ENCODE measurements around the gene PLIN4. TPM values are rescaled to one million over a fixed set of nuclear protein-coding genes. Genes with fewer than 3 reads are reported as not detected.

PLIN4 gene
- total RNA-seq, 4 donors from 2014 or later, result 1.4 to 6.7 (median 2.4) TPM

- 40 to 70% methylated on average over 5 to 11 of the region's 13 CpGs for WGBS, 2 donors
- intact Hi-C loops (cut with DNase I), result no loop called here
- H3K4me1 ChIP-seq, result peaks cover 0 to 23% (median 8%) of the 10 kb centered on the region in 3 donors
- DNase-seq, result no peak
- peak within 1 kb of the TSS; percentile 1 to 60 (median 28) for H3K4me3 ChIP-seq
- no peaks in the 10 kb centered on the region for H3K36me3 ChIP-seq
- H3K27me3 ChIP-seq, result peaks cover 0 to 7% (median 0%) of the 10 kb centered on the region in 4 donors
- no peaks in the 10 kb centered on the region for H3K9me3 ChIP-seq
- H3K27ac ChIP-seq, result peak within 1 kb of the TSS in 3 of 4 donors; percentile 23 to 82 (median 68)
- no peak for TF ChIP-seq CTCF (IDR thresholded peaks at IDR 0.05)
- TF ChIP-seq POLR2A (IDR thresholded peaks at IDR 0.05), result no peak
Observed at GRCh38 chr19:4559569-4559968, 41.3 kb upstream of the PLIN4 start, which contains the start of gene SEMA6B. SEMA6B (minus strand) TSS chr19:4559684; CDS start chr19:4558457, 1,227 bp downstream.

- H3K4me3 ChIP-seq, result peak overlapping the region in 3 of 4 donors; percentile 18 to 60 (median 37)
- H3K4me1 ChIP-seq, result peaks cover 0 to 23% (median 8%) of the 10 kb centered on the region in 3 donors
- H3K9me3 ChIP-seq, result no peaks in the 10 kb centered on the region
- 19 to 25% methylated on average over 25 to 26 of the region's 44 CpGs for WGBS, 2 donors
- peak; percentile 87 to 100 (median 96) for TF ChIP-seq CTCF (IDR thresholded peaks at IDR 0.05)
- no peak for TF ChIP-seq POLR2A (IDR thresholded peaks at IDR 0.05)
- no peaks in the 10 kb centered on the region for H3K36me3 ChIP-seq
- DNase-seq, result no peak
- intact Hi-C loops (cut with DNase I), result no loop called here
- peaks cover 0 to 7% (median 0%) of the 10 kb centered on the region in 4 donors for H3K27me3 ChIP-seq
- peak overlapping the region in 2 of 4 donors; percentile 58 to 68 for H3K27ac ChIP-seq
Observed at GRCh38 chr19:4557971-4558941, 40.0 kb upstream of the PLIN4 start.

GRCh38 chr19:4557144-4557970, 39.1 kb upstream of the PLIN4 start:
- WGBS, 2 donors, result 71 to 75% methylated on average over 22 to 28 of the region's 33 CpGs
- Histone ChIP-seq H3K27ac (no peak overlapping the region), H3K4me3 (peak overlapping the region in 2 of 4 donors; percentile 37 to 60), H3K9me3 (no peaks in the 10 kb centered on the region), H3K36me3 (no peaks in the 10 kb centered on the region), H3K4me1 (peaks cover 0 to 23% (median 8%) of the 10 kb centered on the region in 3 donors), H3K27me3 (peaks cover 0 to 7% (median 0%) of the 10 kb centered on the region in 4 donors)
- intact Hi-C loops (cut with DNase I), result no loop called here
- TF ChIP-seq CTCF (IDR thresholded peaks at IDR 0.05), result peak in 3 of 6 experiments; percentile 7 to 43 (median 15)
- TF ChIP-seq POLR2A (IDR thresholded peaks at IDR 0.05), result no peak
- DNase-seq, result no peak

- Histone ChIP-seq H3K27me3 (peaks cover 0 to 13% (median 0%) of the 10 kb centered on the region in 4 donors), H3K27ac (no peak overlapping the region), H3K4me1 (peaks cover 0 to 23% (median 8%) of the 10 kb centered on the region in 3 donors), H3K4me3 (no peak overlapping the region), H3K36me3 (no peaks in the 10 kb centered on the region), H3K9me3 (no peaks in the 10 kb centered on the region)
- WGBS, 2 donors, result 55 to 68% methylated on average over 13 to 20 of the region's 25 CpGs
- DNase-seq, result no peak
- TF ChIP-seq CTCF (IDR thresholded peaks at IDR 0.05), result no peak
- TF ChIP-seq POLR2A (IDR thresholded peaks at IDR 0.05), result no peak
- intact Hi-C loops (cut with DNase I), result no loop called here
Observed at GRCh38 chr19:4556597-4557127, 38.4 kb upstream of the PLIN4 start.
